ENCODE data around the gene PLCB1. TPM values are rescaled to one million over a fixed set of nuclear protein-coding genes. Genes with fewer than 3 reads are reported as not detected.

PLCB1 gene
- total RNA-seq, 1 experiment from 2014 or later: 11.3 TPM

- TF ChIP-seq SMAD4 (CRISPR knock-in tag; IDR thresholded peaks at IDR 0.05) (no peak), EMX1 (CRISPR knock-in tag; IDR thresholded peaks at IDR 0.05) (no peak), ZNF263 (CRISPR knock-in tag; IDR thresholded peaks at IDR 0.05; ENCODE audit: low read depth) (no peak), ZNF532 (CRISPR knock-in tag; IDR thresholded peaks at IDR 0.05; ENCODE audit: borderline replicate concordance) (no peak)
These were observed 230.4 kb downstream of the PLCB1 start (continued) for GRCh38 chr20:8362457-8362856.

GRCh38 chr20:8363970-8364733 is 232.1 kb downstream of the PLCB1 start:
- TF ChIP-seq GABPB1 (CRISPR knock-in tag; IDR thresholded peaks at IDR 0.05): 0 out of 2 replicates have a peak, but pooled peaks have one; percentile 42
- TF ChIP-seq, protein P1, sequence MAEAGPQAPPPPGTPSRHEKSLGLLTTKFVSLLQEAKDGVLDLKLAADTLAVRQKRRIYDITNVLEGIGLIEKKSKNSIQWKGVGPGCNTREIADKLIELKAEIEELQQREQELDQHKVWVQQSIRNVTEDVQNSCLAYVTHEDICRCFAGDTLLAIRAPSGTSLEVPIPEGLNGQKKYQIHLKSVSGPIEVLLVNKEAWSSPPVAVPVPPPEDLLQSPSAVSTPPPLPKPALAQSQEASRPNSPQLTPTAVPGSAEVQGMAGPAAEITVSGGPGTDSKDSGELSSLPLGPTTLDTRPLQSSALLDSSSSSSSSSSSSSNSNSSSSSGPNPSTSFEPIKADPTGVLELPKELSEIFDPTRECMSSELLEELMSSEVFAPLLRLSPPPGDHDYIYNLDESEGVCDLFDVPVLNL (CRISPR knock-in tag; IDR thresholded peaks at IDR 0.05; ENCODE audit: borderline replicate concordance, low read depth): no peak
- ATAC-seq (no peak), DNase-seq (ENCODE audit: low spot score) (no peak)
- POLR2A ChIA-PET: no interaction called here
- H3K27me3 Mint-ChIP-seq (ENCODE audit: low read depth): no peaks in the 10 kb centered on the region
- H3K36me3 Mint-ChIP-seq: no peaks in the 10 kb centered on the region
- no peak overlapping the region for H3K4me3 Mint-ChIP-seq
- no peaks in the 10 kb centered on the region for H3K9me3 Mint-ChIP-seq
- H3K4me1 Mint-ChIP-seq: peaks cover 20% of the 10 kb centered on the region
- no peak overlapping the region for H3K27ac Mint-ChIP-seq
- CTCF ChIA-PET: no interaction called here

GRCh38 chr20:8364734-8365078 is 232.6 kb downstream of the PLCB1 start:
- ATAC-seq (no peak), DNase-seq (ENCODE audit: low spot score) (no peak)
- Mint-ChIP-seq H3K36me3 (no peaks in the 10 kb centered on the region), H3K9me3 (no peaks in the 10 kb centered on the region), H3K27me3 (ENCODE audit: low read depth) (no peaks in the 10 kb centered on the region), H3K4me3 (no peak overlapping the region), H3K27ac (no peak overlapping the region), H3K4me1 (peaks cover 18% of the 10 kb centered on the region)
- CTCF ChIA-PET: no interaction called here
- POLR2A ChIA-PET: no interaction called here
- TF ChIP-seq ZNF317 (CRISPR knock-in tag; IDR thresholded peaks at IDR 0.05; ENCODE audit: borderline replicate concordance, low read depth): no peak
- no peak for TF ChIP-seq STAT6 (CRISPR knock-in tag; conservative IDR thresholded peaks at IDR 0.05; ENCODE audit: low read depth)
- TF ChIP-seq, protein P2, sequence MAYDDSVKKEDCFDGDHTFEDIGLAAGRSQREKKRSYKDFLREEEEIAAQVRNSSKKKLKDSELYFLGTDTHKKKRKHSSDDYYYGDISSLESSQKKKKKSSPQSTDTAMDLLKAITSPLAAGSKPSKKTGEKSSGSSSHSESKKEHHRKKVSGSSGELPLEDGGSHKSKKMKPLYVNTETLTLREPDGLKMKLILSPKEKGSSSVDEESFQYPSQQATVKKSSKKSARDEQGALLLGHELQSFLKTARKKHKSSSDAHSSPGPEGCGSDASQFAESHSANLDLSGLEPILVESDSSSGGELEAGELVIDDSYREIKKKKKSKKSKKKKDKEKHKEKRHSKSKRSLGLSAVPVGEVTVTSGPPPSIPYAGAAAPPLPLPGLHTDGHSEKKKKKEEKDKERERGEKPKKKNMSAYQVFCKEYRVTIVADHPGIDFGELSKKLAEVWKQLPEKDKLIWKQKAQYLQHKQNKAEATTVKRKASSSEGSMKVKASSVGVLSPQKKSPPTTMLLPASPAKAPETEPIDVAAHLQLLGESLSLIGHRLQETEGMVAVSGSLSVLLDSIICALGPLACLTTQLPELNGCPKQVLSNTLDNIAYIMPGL (CRISPR knock-in tag; IDR thresholded peaks at IDR 0.05): no peak
- TF ChIP-seq, protein P3, sequence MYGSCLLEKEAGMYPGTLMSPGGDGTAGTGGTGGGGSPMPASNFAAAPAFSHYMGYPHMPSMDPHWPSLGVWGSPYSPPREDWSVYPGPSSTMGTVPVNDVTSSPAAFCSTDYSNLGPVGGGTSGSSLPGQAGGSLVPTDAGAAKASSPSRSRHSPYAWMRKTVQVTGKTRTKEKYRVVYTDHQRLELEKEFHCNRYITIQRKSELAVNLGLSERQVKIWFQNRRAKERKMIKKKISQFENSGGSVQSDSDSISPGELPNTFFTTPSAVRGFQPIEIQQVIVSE (CRISPR knock-in tag; IDR thresholded peaks at IDR 0.05; ENCODE audit: borderline replicate concordance): no peak
- TF ChIP-seq, protein P4, sequence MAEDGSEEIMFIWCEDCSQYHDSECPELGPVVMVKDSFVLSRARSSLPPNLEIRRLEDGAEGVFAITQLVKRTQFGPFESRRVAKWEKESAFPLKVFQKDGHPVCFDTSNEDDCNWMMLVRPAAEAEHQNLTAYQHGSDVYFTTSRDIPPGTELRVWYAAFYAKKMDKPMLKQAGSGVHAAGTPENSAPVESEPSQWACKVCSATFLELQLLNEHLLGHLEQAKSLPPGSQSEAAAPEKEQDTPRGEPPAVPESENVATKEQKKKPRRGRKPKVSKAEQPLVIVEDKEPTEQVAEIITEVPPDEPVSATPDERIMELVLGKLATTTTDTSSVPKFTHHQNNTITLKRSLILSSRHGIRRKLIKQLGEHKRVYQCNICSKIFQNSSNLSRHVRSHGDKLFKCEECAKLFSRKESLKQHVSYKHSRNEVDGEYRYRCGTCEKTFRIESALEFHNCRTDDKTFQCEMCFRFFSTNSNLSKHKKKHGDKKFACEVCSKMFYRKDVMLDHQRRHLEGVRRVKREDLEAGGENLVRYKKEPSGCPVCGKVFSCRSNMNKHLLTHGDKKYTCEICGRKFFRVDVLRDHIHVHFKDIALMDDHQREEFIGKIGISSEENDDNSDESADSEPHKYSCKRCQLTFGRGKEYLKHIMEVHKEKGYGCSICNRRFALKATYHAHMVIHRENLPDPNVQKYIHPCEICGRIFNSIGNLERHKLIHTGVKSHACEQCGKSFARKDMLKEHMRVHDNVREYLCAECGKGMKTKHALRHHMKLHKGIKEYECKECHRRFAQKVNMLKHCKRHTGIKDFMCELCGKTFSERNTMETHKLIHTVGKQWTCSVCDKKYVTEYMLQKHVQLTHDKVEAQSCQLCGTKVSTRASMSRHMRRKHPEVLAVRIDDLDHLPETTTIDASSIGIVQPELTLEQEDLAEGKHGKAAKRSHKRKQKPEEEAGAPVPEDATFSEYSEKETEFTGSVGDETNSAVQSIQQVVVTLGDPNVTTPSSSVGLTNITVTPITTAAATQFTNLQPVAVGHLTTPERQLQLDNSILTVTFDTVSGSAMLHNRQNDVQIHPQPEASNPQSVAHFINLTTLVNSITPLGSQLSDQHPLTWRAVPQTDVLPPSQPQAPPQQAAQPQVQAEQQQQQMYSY (CRISPR knock-in tag; IDR thresholded peaks at IDR 0.05): no peak
- TF ChIP-seq, protein P1 (CRISPR knock-in tag; IDR thresholded peaks at IDR 0.05; ENCODE audit: borderline replicate concordance, low read depth): no peak
- TF ChIP-seq SOX15 (CRISPR knock-in tag; IDR thresholded peaks at IDR 0.05): no peak
- no peak for TF ChIP-seq SP1 (CRISPR knock-in tag; conservative IDR thresholded peaks at IDR 0.05)
- no peak for TF ChIP-seq ZNF263 (CRISPR knock-in tag; IDR thresholded peaks at IDR 0.05; ENCODE audit: low read depth)
- no peak for TF ChIP-seq EMX1 (CRISPR knock-in tag; IDR thresholded peaks at IDR 0.05)
- no peak for TF ChIP-seq MAX (CRISPR knock-in tag; IDR thresholded peaks at IDR 0.05)
- no peak for TF ChIP-seq ZNF416 (CRISPR knock-in tag; IDR thresholded peaks at IDR 0.05)

All from WTC11 (cell line).